GM23338 (cell line): Measurements from ENCODE around the gene AGPS. TPM values are rescaled to one million over a fixed set of nuclear protein-coding genes. Genes with fewer than 3 reads are reported as not detected.

Experiments
- ATAC-seq: fragments of 200-7000 bp; cut with Tn5 transposase; 3 replicates; pipeline ENCODE4 v1.9.1; 2020
- DNase-seq: peaks from one replicate; pipeline ENCODE4 v3.0.0-alpha.2; 2015; ENCODE audit warnings: low spot score
- H2AFZ ChIP-seq: fragments of 200-600 bp; sonication (generic); 2 replicates; pipeline ENCODE4 v1.8.0; 2016; ENCODE audit warnings: antibody characterized with exemption, mild to moderate bottlenecking, moderate library complexity
- H3F3A ChIP-seq: fragments of 200-600 bp; sonication (generic); replicated peaks from 2 replicates; pipeline ENCODE4 v1.8.0; 2017; ENCODE audit warnings: antibody characterized with exemption, mixed run types, low read depth
- H3K27ac ChIP-seq: fragments of 200-600 bp; sonication (generic); 2 replicates; pipeline ENCODE4 v1.6.1; 2016; ENCODE audit warnings: low read depth
- H3K27me3 ChIP-seq: fragments of 200-600 bp; sonication (generic); 2 replicates; pipeline ENCODE4 v1.8.0; 2016; ENCODE audit warnings: mild to moderate bottlenecking, mixed run types, moderate library complexity; ENCODE audit not compliant: insufficient read depth
- H3K36me3 ChIP-seq: fragments of 200-600 bp; sonication (generic); 2 replicates; pipeline ENCODE4 v1.8.0; 2016; ENCODE audit warnings: mild to moderate bottlenecking; ENCODE audit not compliant: insufficient read depth
- H3K4me1 ChIP-seq: fragments of 200-600 bp; sonication (generic); 2 replicates; pipeline ENCODE4 v1.8.0; 2016; ENCODE audit warnings: mild to moderate bottlenecking, moderate library complexity; ENCODE audit not compliant: insufficient read depth
- H3K4me2 ChIP-seq: fragments of 200-600 bp; sonication (generic); 2 replicates; pipeline ENCODE4 v1.7.1; 2017; ENCODE audit warnings: mixed run types
- H3K4me3 ChIP-seq: fragments of 200-600 bp; sonication (generic); 2 replicates; pipeline ENCODE4 v1.6.1; 2016; ENCODE audit warnings: mixed run types
- H3K79me2 ChIP-seq: fragments of 200-600 bp; sonication (generic); replicated peaks from 2 replicates; pipeline ENCODE4 v1.8.0; 2017; ENCODE audit warnings: mild to moderate bottlenecking; ENCODE audit not compliant: insufficient read depth
- H3K9me2 ChIP-seq: fragments of 200-600 bp; sonication (generic); 2 replicates; pipeline ENCODE4 v1.8.0; 2017; ENCODE audit not compliant: insufficient read depth
- H4K20me1 ChIP-seq: fragments of 200-600 bp; sonication (generic); replicated peaks from 2 replicates; pipeline ENCODE4 v1.8.0; 2017; ENCODE audit warnings: mild to moderate bottlenecking; ENCODE audit not compliant: insufficient read depth
- H3K27ac Mint-ChIP-seq: 2 replicates; pipeline ENCODE4 v1.8.0; 2020; ENCODE audit warnings: inconsistent platforms, mild to moderate bottlenecking, moderate library complexity, mixed read lengths
- H3K27me3 Mint-ChIP-seq: 3 replicates; pipeline ENCODE4 v1.8.0; 2022; ENCODE audit warnings: low read depth, mild to moderate bottlenecking, moderate library complexity, mixed read lengths, inconsistent platforms; ENCODE audit not compliant: insufficient read depth, poor library complexity
- H3K36me3 Mint-ChIP-seq: 3 replicates; pipeline ENCODE4 v1.8.0; 2021; ENCODE audit warnings: low read depth, mild to moderate bottlenecking, inconsistent platforms, moderate library complexity, mixed read lengths
- H3K4me1 Mint-ChIP-seq: 3 replicates; pipeline ENCODE4 v1.8.0; 2020; ENCODE audit warnings: mild to moderate bottlenecking, inconsistent platforms, mixed read lengths
- H3K4me3 Mint-ChIP-seq: 3 replicates; pipeline ENCODE4 v1.8.0; 2021; ENCODE audit warnings: moderate library complexity, mild to moderate bottlenecking, inconsistent platforms, mixed read lengths
- H3K9me3 Mint-ChIP-seq: 3 replicates; pipeline ENCODE4 v1.8.0; 2020; ENCODE audit warnings: moderate library complexity, mild to moderate bottlenecking, inconsistent platforms, mixed read lengths
- CREB1 ChIP-seq: fragments of 250-450 bp; sonication (Bioruptor Pico); IDR thresholded peaks from 2 replicates; pipeline ENCODE4 v1.5.0; 2020; ENCODE audit warnings: low read depth, mild to moderate bottlenecking, moderate library complexity
- CTCF ChIP-seq, 2 experiments: fragments of 200-600 bp in 1 of 2; sonication (generic) in 1 of 2; conservative IDR thresholded peaks; 2 replicates each; pipeline versions ENCODE4 v1.5.1 to v1.6.1; 2016 to 2017; ENCODE audit warnings: antibody characterized with exemption in 2 of 2, low read depth in 2 of 2, mild to moderate bottlenecking in 2 of 2, moderate library complexity in 1 of 2
- ETS1 ChIP-seq: IDR thresholded peaks from 2 replicates; pipeline ENCODE4 v1.6.1; 2016; ENCODE audit warnings: antibody characterized with exemption
- EZH2 ChIP-seq: fragments of 200-600 bp; sonication (generic); IDR thresholded peaks from one replicate; pipeline ENCODE4 v1.8.0; 2017; ENCODE audit warnings: antibody characterized with exemption, mild to moderate bottlenecking, low read depth; ENCODE audit not compliant: unreplicated experiment
- EZH2phosphoT487 ChIP-seq: fragments of 200-600 bp; sonication (generic); IDR thresholded peaks from one replicate; pipeline ENCODE4 v1.8.1; 2018; ENCODE audit warnings: antibody characterized with exemption; ENCODE audit not compliant: unreplicated experiment
- NANOG ChIP-seq: IDR thresholded peaks from 2 replicates; pipeline ENCODE4 v1.6.1; 2016; ENCODE audit warnings: antibody characterized with exemption, borderline replicate concordance
- POLR2AphosphoS5 ChIP-seq: IDR thresholded peaks from 2 replicates; pipeline ENCODE4 v1.6.1; 2016; ENCODE audit warnings: antibody characterized with exemption, low read depth
- REST ChIP-seq: IDR thresholded peaks from one replicate; pipeline ENCODE4 v1.6.1; 2018; ENCODE audit warnings: antibody characterized with exemption; ENCODE audit not compliant: unreplicated experiment
- ZNF114 ChIP-seq: fragments of 250-450 bp; sonication (Bioruptor Pico); IDR thresholded peaks from 2 replicates; pipeline ENCODE4 v1.5.0; 2020; ENCODE audit warnings: mild to moderate bottlenecking, moderate library complexity
- ZNF331 ChIP-seq: fragments of 250-450 bp; sonication (Bioruptor Pico); IDR thresholded peaks from 2 replicates; pipeline ENCODE4 v1.5.0; 2020; ENCODE audit warnings: low read depth, mild to moderate bottlenecking, moderate library complexity
- ZNF462 ChIP-seq: fragments of 250-450 bp; sonication (Bioruptor Pico); IDR thresholded peaks from 2 replicates; pipeline ENCODE4 v1.5.0; 2020; ENCODE audit warnings: mild to moderate bottlenecking, moderate library complexity
- polyA plus RNA-seq: library from polyadenylated mRNA; unstranded; fragments of >200 nt; fragmentation: Nextera tagmentation; extraction: Ambion mirVana; gene quantifications from 2 replicates; pipeline ENCODE4 v1.2.1, GENCODE V29; 2016
- total RNA-seq: library from RNA; depleted of rRNA; stranded (reverse); fragments of >200 nt; shearing (Covaris generic); gene quantifications from 2 replicates; pipeline ENCODE4 v1.2.3, GENCODE V29; 2014

Gene AGPS
- total and polyA plus RNA-seq, 2 experiments from 2014 or later = 14.6 to 73.2 TPM

GRCh38 chr2:177559638-177560037 is 167.1 kb downstream of the AGPS start:
- Histone ChIP-seq H3K9me2 (0 out of 2 replicates have a peak, but pooled peaks cover 17% of the 10 kb centered on the region), H4K20me1 (no peaks in the 10 kb centered on the region), H2AFZ (no peak overlapping the region), H3K79me2 (no peaks in the 10 kb centered on the region), H3K4me2 (no peak overlapping the region), H3K27ac (no peak overlapping the region), H3K36me3 (no peaks in the 10 kb centered on the region), H3K27me3 (no peaks in the 10 kb centered on the region), H3K4me3 (no peak overlapping the region), H3F3A (no peaks in the 10 kb centered on the region), H3K4me1 (no peaks in the 10 kb centered on the region)
- no peak for DNase-seq
- peaks cover 3% of the 10 kb centered on the region; the same call in 1 of the 3 replicates for H3K36me3 Mint-ChIP-seq
- no peak overlapping the region for H3K4me3 Mint-ChIP-seq
- peaks cover 20% of the 10 kb centered on the region for H3K9me3 Mint-ChIP-seq
- no peaks in the 10 kb centered on the region for H3K4me1 Mint-ChIP-seq
- no peaks in the 10 kb centered on the region for H3K27me3 Mint-ChIP-seq
- ATAC-seq = no peak
- TF ChIP-seq NANOG = no peak
- TF ChIP-seq ZNF331 = no peak
- TF ChIP-seq REST = no peak
- TF ChIP-seq POLR2AphosphoS5 = no peak
- no peak for TF ChIP-seq CTCF (conservative IDR thresholded peaks at IDR 0.05; ENCODE audit: low read depth in 2 of 2)
- no peak for TF ChIP-seq EZH2
- no peak for TF ChIP-seq ETS1
- no peak for TF ChIP-seq ZNF462
- TF ChIP-seq EZH2phosphoT487 = no peak
- TF ChIP-seq ZNF114 (CRISPR knock-in tag) = no peak
- no peak for TF ChIP-seq CREB1 (CRISPR knock-in tag)
- no peak overlapping the region for H3K27ac Mint-ChIP-seq
